Sigmoid colon (tissue), 4 donors: ENCODE results near the gene MYO5A.

Experiments
- EP300 ChIP-seq, 4 donors: sonication (generic); formaldehyde crosslinking; IDR thresholded peaks; one replicate each; pipeline ENCODE4 v1.6.1; 2017; ENCODE audit warnings: antibody characterized with exemption in 4 of 4
- POLR2A ChIP-seq, 2 donors: fragments of 450-650 bp; IDR thresholded peaks; one replicate each; pipeline ENCODE4 v1.6.1; 2016; ENCODE audit warnings: antibody characterized with exemption in 2 of 2, mild to moderate bottlenecking in 2 of 2, moderate library complexity in 2 of 2
- POLR2AphosphoS5 ChIP-seq, 4 donors: sonication (generic); formaldehyde crosslinking; IDR thresholded peaks; one replicate each; pipeline ENCODE4 v1.6.1; 2017; ENCODE audit warnings: antibody characterized with exemption in 4 of 4
- TF ChIP-seq, protein P1 (sequence below), 4 experiments: fragments of 450-650 bp in 3 of 4; fragments of 200-600 bp in 1 of 4; IDR thresholded peaks; one replicate each; pipeline ENCODE4 v1.5.1; 2016 to 2019; ENCODE audit warnings: antibody characterized with exemption in 4 of 4, mild to moderate bottlenecking in 3 of 4, moderate library complexity in 2 of 4

DNA sequence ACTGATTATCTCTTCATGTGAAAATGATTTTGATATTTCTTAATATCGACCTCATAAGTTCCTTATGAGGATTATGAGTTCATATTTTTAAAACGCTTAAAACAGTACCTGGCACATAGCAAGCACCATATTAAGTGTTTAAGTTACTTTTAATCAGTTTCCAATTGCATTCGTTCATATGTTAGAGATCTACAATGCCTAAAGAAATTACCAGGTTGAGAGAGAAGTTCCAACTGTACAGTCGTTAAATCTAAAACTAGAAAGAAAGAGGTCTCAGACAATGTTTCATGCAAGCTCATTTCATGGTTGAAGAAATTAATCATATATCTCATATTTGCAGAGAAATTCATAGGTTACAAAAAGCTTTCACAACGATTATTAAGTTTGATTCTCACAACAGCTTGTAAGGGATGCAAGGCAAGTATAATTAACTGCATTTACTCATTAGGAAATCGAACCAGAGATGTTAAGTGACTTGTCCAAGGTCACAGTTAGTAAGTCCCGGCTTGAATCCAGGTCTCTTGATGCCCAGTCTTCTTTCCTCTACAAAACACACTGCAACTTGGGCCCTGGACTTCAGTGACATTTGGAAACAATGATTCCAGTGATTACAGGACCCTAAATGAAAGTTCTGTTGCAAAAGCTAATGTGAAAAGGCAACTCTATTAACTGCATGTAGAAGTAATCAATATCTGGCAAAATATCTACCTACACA lies 1.3 kb downstream of the MYO5A start:
- TF ChIP-seq, protein P1, sequence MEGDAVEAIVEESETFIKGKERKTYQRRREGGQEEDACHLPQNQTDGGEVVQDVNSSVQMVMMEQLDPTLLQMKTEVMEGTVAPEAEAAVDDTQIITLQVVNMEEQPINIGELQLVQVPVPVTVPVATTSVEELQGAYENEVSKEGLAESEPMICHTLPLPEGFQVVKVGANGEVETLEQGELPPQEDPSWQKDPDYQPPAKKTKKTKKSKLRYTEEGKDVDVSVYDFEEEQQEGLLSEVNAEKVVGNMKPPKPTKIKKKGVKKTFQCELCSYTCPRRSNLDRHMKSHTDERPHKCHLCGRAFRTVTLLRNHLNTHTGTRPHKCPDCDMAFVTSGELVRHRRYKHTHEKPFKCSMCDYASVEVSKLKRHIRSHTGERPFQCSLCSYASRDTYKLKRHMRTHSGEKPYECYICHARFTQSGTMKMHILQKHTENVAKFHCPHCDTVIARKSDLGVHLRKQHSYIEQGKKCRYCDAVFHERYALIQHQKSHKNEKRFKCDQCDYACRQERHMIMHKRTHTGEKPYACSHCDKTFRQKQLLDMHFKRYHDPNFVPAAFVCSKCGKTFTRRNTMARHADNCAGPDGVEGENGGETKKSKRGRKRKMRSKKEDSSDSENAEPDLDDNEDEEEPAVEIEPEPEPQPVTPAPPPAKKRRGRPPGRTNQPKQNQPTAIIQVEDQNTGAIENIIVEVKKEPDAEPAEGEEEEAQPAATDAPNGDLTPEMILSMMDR (IDR thresholded peaks at IDR 0.05), result no peak
- TF ChIP-seq POLR2A (IDR thresholded peaks at IDR 0.05) (no peak), EP300 (IDR thresholded peaks at IDR 0.05) (no peak), POLR2AphosphoS5 (IDR thresholded peaks at IDR 0.05) (no peak)
